Measurements from ENCODE around the gene B2M.

DNA sequence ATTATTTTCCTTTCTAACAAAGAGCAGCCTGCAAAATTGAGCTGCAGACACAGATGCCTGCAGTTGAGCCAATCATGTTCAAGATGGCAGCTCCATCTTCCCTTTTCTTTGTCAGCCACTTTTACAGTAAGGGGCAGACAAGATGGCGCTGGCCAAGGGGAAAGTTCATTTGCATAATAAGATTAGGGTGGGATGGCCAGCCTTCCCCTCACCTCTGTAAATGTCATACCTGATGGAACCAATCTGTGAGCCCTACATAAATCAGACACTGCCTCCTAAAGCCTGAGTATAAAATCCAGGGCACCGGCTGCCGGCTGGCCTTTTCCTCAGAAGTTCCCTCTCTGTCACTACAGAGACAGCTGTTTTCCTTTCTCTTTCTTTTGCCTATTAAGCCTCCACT lies 16.0 kb upstream of the B2M start:
- no peak for TF ChIP-seq SIN3A (IDR thresholded peaks at IDR 0.05; ENCODE audit: borderline replicate concordance, insufficient read depth, low read length)
- TF ChIP-seq, protein P1, sequence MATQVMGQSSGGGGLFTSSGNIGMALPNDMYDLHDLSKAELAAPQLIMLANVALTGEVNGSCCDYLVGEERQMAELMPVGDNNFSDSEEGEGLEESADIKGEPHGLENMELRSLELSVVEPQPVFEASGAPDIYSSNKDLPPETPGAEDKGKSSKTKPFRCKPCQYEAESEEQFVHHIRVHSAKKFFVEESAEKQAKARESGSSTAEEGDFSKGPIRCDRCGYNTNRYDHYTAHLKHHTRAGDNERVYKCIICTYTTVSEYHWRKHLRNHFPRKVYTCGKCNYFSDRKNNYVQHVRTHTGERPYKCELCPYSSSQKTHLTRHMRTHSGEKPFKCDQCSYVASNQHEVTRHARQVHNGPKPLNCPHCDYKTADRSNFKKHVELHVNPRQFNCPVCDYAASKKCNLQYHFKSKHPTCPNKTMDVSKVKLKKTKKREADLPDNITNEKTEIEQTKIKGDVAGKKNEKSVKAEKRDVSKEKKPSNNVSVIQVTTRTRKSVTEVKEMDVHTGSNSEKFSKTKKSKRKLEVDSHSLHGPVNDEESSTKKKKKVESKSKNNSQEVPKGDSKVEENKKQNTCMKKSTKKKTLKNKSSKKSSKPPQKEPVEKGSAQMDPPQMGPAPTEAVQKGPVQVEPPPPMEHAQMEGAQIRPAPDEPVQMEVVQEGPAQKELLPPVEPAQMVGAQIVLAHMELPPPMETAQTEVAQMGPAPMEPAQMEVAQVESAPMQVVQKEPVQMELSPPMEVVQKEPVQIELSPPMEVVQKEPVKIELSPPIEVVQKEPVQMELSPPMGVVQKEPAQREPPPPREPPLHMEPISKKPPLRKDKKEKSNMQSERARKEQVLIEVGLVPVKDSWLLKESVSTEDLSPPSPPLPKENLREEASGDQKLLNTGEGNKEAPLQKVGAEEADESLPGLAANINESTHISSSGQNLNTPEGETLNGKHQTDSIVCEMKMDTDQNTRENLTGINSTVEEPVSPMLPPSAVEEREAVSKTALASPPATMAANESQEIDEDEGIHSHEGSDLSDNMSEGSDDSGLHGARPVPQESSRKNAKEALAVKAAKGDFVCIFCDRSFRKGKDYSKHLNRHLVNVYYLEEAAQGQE (IDR thresholded peaks at IDR 0.05; ENCODE audit: insufficient read depth in 1 of 2, low read depth in 2 of 2, low read length in 2 of 2), result no peak
